Activated T-cell treated with anti-CD3 and anti-CD28 coated beads, Interleukin-2, amount 50 U/mL, for 4 hours (primary cell): ENCODE measurements around the gene GLRA1. TPM values are rescaled to one million over a fixed set of nuclear protein-coding genes. Genes with fewer than 3 reads are reported as not detected.
"Not testable (repeated sequence)": the region's sequence is repeated elsewhere in the genome, so short reads cannot be mapped to it uniquely, and the experiment has no call there.

Experiments used
- ATAC-seq, 2 donors: fragments of 200-7000 bp; cut with Tn5 transposase; one replicate each; pipeline ENCODE4 v1.10.0; 2021
- DNase-seq: peaks from one replicate; pipeline ENCODE4 v3.0.0-alpha.2; 2020
- H3K27me3 Mint-ChIP-seq: one replicate; pipeline ENCODE4 v1.8.0; 2021; ENCODE audit warnings: low read depth, mixed read lengths
- H3K36me3 Mint-ChIP-seq: one replicate; pipeline ENCODE4 v1.8.0; 2022; ENCODE audit warnings: mixed read lengths; ENCODE audit not compliant: insufficient read depth
- H3K4me1 Mint-ChIP-seq: one replicate; pipeline ENCODE4 v1.8.0; 2021; ENCODE audit warnings: low read depth, mixed read lengths
- H3K4me3 Mint-ChIP-seq: one replicate; pipeline ENCODE4 v1.8.0; 2021; ENCODE audit warnings: mild to moderate bottlenecking, moderate library complexity, mixed read lengths
- H3K9me3 Mint-ChIP-seq: one replicate; pipeline ENCODE4 v1.8.0; 2021; ENCODE audit warnings: mixed read lengths
- total RNA-seq, 3 donors: library from RNA; stranded (reverse); gene quantifications; one replicate each; pipeline ENCODE4 v1.2.1, GENCODE V29; 2021

Gene GLRA1
- total RNA-seq, 3 donors from 2014 or later: not detected

GRCh38 chr5:151808451-151809169 is 116.0 kb downstream of the GLRA1 start:
- peaks cover 3% of the 10 kb centered on the region for H3K9me3 Mint-ChIP-seq
- H3K4me1 Mint-ChIP-seq: peaks cover 31% of the 10 kb centered on the region
- H3K4me3 Mint-ChIP-seq: no peak overlapping the region
- no peak for DNase-seq
- H3K27me3 Mint-ChIP-seq: no peaks in the 10 kb centered on the region
- peaks cover 54% of the 10 kb centered on the region for H3K36me3 Mint-ChIP-seq
- ATAC-seq: no peak

DNA sequence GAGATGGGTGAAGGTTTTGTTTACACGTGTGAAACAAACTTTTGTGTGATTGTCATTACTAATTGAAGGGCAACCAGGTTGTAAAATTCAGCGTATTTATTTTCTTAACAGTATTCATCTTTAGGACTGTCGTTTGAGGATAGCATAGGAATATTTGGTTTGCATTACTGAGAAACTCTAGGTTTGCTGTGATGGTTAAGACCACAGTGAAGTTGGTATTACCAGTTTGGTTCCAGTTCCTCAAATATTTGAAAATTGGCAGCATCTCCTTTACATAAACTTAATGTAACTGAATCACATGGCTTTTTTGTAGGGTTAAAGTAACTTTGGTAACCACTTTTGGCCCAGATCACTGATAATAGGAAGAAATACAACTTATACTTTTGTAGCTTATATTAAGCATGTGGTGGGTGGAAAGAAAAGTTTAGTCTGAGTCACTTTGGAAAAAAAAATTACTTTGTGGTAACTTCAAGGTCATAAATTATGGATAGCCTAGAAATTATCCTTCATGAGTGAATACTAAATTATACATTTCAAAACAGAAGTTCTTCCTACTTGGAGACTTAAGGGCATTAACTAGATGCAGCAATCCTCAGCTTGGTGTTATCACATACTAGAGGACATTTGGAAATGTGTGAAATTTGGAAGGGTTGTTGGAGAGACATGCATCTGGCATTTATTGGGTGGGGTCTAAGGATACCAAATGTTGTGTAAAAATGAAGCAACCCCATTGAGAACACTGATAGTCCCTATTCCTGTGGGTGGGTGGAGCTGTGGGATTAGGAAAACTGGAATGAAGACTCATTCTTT is 119.0 kb downstream of the GLRA1 start:
- Mint-ChIP-seq H3K9me3 (no peaks in the 10 kb centered on the region), H3K4me3 (no peak overlapping the region), H3K27me3 (no peaks in the 10 kb centered on the region), H3K4me1 (peaks cover 22% of the 10 kb centered on the region), H3K36me3 (peaks cover 47% of the 10 kb centered on the region)
- no peak for DNase-seq
- ATAC-seq: no peak

DNA sequence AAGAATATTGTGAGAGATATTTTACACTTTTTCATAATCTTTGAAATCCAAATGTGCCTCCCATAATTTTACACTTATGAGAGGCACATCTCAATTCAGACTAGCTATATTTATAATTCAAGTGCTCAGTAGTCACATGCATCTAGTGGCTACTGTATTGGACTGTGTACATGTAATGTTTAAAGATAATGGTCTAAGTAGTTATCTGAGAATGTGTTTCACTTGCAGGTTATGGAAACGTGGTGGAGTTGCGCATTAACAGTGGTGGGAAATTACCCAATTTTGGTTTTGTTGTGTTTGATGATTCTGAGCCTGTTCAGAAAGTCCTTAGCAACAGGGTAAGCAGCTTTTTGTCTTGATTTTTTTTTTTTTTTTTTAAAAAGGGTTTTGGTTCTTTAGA is 124.1 kb downstream of the GLRA1 start:
- Mint-ChIP-seq H3K4me1 (peaks cover 28% of the 10 kb centered on the region), H3K4me3 (no peak overlapping the region), H3K27me3 (no peaks in the 10 kb centered on the region), H3K9me3 (no peaks in the 10 kb centered on the region), H3K36me3 (peaks cover 60% of the 10 kb centered on the region)
- DNase-seq: no peak
- ATAC-seq: no peak

DNA sequence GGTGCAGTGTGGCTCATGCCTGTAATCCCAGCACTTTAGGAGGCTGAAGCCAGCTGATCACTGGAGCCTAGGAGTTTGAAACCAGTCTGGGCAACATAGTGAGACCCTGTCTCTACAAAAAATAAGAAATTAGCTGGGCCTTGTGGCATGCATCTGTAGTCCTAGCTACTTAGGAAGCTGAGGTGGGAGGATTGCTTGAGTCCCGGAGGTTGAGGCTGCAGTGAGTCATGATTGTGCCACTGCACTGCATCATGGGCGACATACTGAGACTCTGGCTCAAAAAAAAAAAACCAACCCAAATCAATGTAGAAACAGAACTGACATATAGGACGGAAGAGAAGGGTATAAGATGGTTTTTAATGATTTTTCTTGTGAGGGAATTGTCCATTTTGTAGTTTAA is 125.2 kb downstream of the GLRA1 start:
- H3K9me3 Mint-ChIP-seq: no peaks in the 10 kb centered on the region

GRCh38 chr5:151798674-151799073 is 126.0 kb downstream of the GLRA1 start:
- ATAC-seq: no peak
- H3K9me3 Mint-ChIP-seq: no peaks in the 10 kb centered on the region
- peaks cover 57% of the 10 kb centered on the region for H3K36me3 Mint-ChIP-seq
- H3K27me3 Mint-ChIP-seq: no peaks in the 10 kb centered on the region
- no peak for DNase-seq
- peaks cover 24% of the 10 kb centered on the region for H3K4me1 Mint-ChIP-seq
- H3K4me3 Mint-ChIP-seq: no peak overlapping the region

More for the DNA sequence above, 125.2 kb downstream of the GLRA1 start:
- Mint-ChIP-seq H3K4me1 (peaks cover 22% of the 10 kb centered on the region), H3K4me3 (no peak overlapping the region), H3K36me3 (peaks cover 57% of the 10 kb centered on the region), H3K27me3 (no peaks in the 10 kb centered on the region)
- peak in 1 of 2 donors; percentile 53 for ATAC-seq
- DNase-seq: no peak

DNA sequence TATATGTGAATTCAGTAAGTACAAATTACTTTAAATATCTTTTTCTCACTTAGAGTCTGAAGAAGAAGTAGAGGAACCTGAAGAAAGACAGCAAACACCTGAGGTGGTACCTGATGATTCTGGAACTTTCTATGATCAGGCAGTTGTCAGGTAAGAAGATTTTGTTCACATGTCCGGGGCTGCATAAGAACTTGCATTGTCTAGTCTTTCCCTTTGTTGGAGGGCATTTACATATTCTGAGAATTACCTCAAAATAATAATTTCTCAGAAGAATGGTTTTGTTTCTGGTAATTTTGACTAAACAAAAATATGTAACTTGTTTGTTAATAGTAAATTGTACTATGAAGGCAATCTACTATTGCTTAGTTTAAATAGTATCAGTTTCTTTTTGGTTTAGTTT is 129.2 kb downstream of the GLRA1 start:
- H3K9me3 Mint-ChIP-seq: no peaks in the 10 kb centered on the region
- H3K27me3 Mint-ChIP-seq: no peaks in the 10 kb centered on the region
- peaks cover 58% of the 10 kb centered on the region for H3K36me3 Mint-ChIP-seq
- ATAC-seq (no peak), DNase-seq (no peak)
- H3K4me1 Mint-ChIP-seq: peaks cover 24% of the 10 kb centered on the region
- H3K4me3 Mint-ChIP-seq: no peak overlapping the region

DNA sequence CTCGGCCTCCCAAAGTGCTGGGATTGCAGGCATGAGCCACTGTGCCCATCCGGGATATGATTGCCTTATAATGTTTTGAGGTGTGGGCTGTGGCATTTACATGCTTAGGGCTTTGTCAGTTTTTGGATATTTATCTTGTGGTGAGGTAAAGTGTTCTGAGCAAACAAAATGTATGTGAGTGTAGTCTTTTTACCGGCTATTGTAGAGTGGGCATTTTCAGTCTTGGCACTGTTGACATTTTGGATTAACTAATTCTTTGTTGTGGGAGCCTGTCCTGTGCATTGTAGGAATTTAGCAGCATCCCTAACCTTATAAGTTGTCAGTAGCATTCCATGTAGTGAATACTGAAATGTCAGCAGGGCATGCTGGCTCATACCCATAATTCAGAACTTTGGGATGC is 131.3 kb downstream of the GLRA1 start:
- Mint-ChIP-seq H3K4me3 (no peak overlapping the region), H3K36me3 (peaks cover 59% of the 10 kb centered on the region), H3K4me1 (peaks cover 16% of the 10 kb centered on the region), H3K27me3 (no peaks in the 10 kb centered on the region), H3K9me3 (no peaks in the 10 kb centered on the region)
- DNase-seq: no peak
- no peak for ATAC-seq

- no peak for ATAC-seq
- H3K9me3 Mint-ChIP-seq: no peaks in the 10 kb centered on the region
- H3K36me3 Mint-ChIP-seq: peaks cover 31% of the 10 kb centered on the region
- no peak overlapping the region for H3K4me3 Mint-ChIP-seq
- no peak for DNase-seq
- peaks cover 35% of the 10 kb centered on the region for H3K4me1 Mint-ChIP-seq
- no peaks in the 10 kb centered on the region for H3K27me3 Mint-ChIP-seq
Measured at GRCh38 chr5:151787817-151788216, 136.8 kb downstream of the GLRA1 start.

DNA sequence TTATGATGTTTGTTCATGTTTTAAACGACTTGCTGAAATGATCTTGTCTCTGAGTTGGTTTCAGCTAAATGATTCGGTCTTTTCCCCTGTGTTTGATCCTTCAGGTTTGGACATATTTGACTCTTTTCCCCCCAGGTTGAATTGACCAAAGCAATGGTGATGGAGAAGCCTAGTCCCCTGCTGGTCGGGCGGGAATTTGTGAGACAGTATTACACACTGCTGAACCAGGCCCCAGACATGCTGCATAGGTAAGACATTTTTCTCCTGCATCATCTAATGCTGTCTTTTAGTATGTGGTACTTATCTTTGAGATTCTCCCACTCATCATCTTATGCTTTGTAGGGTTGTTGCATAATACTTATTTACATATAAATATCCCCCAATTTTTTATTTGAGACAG is 138.2 kb downstream of the GLRA1 start:
- ATAC-seq: no peak
- Mint-ChIP-seq H3K27me3 (no peaks in the 10 kb centered on the region), H3K4me3 (no peak overlapping the region)

GRCh38 chr5:151784141-151784540 is 140.5 kb downstream of the GLRA1 start:
- DNase-seq (no peak), ATAC-seq (no peak)
- Mint-ChIP-seq H3K36me3 (peaks cover 16% of the 10 kb centered on the region), H3K9me3 (no peaks in the 10 kb centered on the region), H3K27me3 (no peaks in the 10 kb centered on the region), H3K4me1 (peaks cover 66% of the 10 kb centered on the region), H3K4me3 (no peak overlapping the region)

More for the DNA sequence above, 138.2 kb downstream of the GLRA1 start:
- Mint-ChIP-seq H3K9me3 (no peaks in the 10 kb centered on the region), H3K4me1 (peaks cover 46% of the 10 kb centered on the region), H3K36me3 (peaks cover 24% of the 10 kb centered on the region)
- DNase-seq: no peak

- Mint-ChIP-seq H3K4me1 (peaks cover 70% of the 10 kb centered on the region), H3K36me3 (peaks cover 16% of the 10 kb centered on the region)
- not testable (repeated sequence) for H3K9me3 Mint-ChIP-seq, DNase-seq, H3K27me3 Mint-ChIP-seq, ATAC-seq, H3K4me3 Mint-ChIP-seq
Measured at GRCh38 chr5:151783664-151784063, 141.0 kb downstream of the GLRA1 start.

- Mint-ChIP-seq H3K9me3 (no peaks in the 10 kb centered on the region), H3K36me3 (peaks cover 29% of the 10 kb centered on the region), H3K27me3 (no peaks in the 10 kb centered on the region), H3K4me1 (peaks cover 87% of the 10 kb centered on the region), H3K4me3 (no peak overlapping the region)
- ATAC-seq: no peak
- DNase-seq: no peak
Measured at GRCh38 chr5:151781201-151781600, 143.4 kb downstream of the GLRA1 start.

DNA sequence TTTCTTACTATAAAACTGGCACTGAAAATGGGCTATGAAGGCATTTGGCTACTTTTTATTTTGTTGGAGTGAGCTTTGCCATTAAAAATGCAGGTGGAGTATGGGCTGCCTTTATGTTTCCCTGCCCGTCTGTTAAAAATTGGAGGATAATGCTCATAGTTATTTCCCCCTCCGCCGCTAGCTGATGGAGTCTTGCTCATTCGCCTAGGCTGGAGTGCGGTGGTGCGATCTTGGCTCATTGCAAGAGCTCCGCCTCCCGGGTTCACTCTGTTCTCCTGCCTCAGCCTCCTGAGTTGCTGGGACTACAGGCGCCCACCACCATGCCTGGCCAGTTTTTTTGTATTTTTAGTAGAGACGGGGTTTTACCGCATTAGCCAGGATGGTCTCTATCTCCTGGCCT is 144.3 kb downstream of the GLRA1 start:
- H3K9me3 Mint-ChIP-seq: no peaks in the 10 kb centered on the region
- H3K4me1 Mint-ChIP-seq: peaks cover 88% of the 10 kb centered on the region
- ATAC-seq (no peak), DNase-seq (no peak)
- peak overlapping the region; percentile 29 for H3K4me3 Mint-ChIP-seq
- no peaks in the 10 kb centered on the region for H3K27me3 Mint-ChIP-seq
- peaks cover 36% of the 10 kb centered on the region for H3K36me3 Mint-ChIP-seq

- ATAC-seq (peak in 1 of 2 donors; percentile 16), DNase-seq (no peak)
- peaks cover 43% of the 10 kb centered on the region for H3K36me3 Mint-ChIP-seq
- H3K9me3 Mint-ChIP-seq: no peaks in the 10 kb centered on the region
- H3K27me3 Mint-ChIP-seq: no peaks in the 10 kb centered on the region
- H3K4me3 Mint-ChIP-seq: peak overlapping the region; percentile 39
- H3K4me1 Mint-ChIP-seq: peaks cover 89% of the 10 kb centered on the region
Measured at GRCh38 chr5:151779531-151780125, 145.0 kb downstream of the GLRA1 start.
